SK-N-SH (cell line): ENCODE measurements around the gene ZNF541. TPM values are rescaled to one million over a fixed set of nuclear protein-coding genes. Genes with fewer than 3 reads are reported as not detected.

Experiments used
- CTCF ChIA-PET: fragments of 300-600, 350-600 bp; formaldehyde crosslinking; extraction: SDS; loops from one replicate; lab custom pipeline; 2021; lab: Yijun Ruan, JAX
- POLR2A ChIA-PET: fragments of 350-600 bp; sonication (Branson Sonifier 250); formaldehyde crosslinking; extraction: SDS; loops from one replicate; lab custom pipeline; 2020; ENCODE audit warnings: antibody characterized with exemption, inconsistent platforms; lab: Yijun Ruan, JAX
- DNase-seq: peaks from one replicate; pipeline ENCODE4 v3.0.0; 2012
- H2AFZ ChIP-seq: fragments of 200-600 bp; sonication (generic); 2 replicates; pipeline ENCODE4 v1.8.1; 2016; ENCODE audit warnings: antibody characterized with exemption, mild to moderate bottlenecking, low read depth
- H3F3A ChIP-seq: fragments of 200-600 bp; sonication (generic); replicated peaks from 2 replicates; pipeline ENCODE3; 2016; ENCODE audit warnings: antibody characterized with exemption, mild to moderate bottlenecking; ENCODE audit not compliant: insufficient read depth
- H3K27ac ChIP-seq, 2 experiments: fragments of 200-500 bp in 1 of 2; fragments of 200-600 bp in 1 of 2; sonication (Bioruptor generic) in 1 of 2; sonication (generic), shearing (Covaris generic) in 1 of 2; 2 replicates each; pipeline versions ENCODE4 v1.5.1 to v1.6.1; 2014 to 2016; ENCODE audit warnings: low read depth in 2 of 2, inconsistent platforms in 1 of 2, low read length in 1 of 2, mild to moderate bottlenecking in 1 of 2, mixed read lengths in 1 of 2
- H3K27me3 ChIP-seq: fragments of 200-600 bp; sonication (generic), shearing (Covaris generic); 2 replicates; pipeline ENCODE4 v1.6.1; 2016; ENCODE audit warnings: mixed run types; ENCODE audit not compliant: insufficient read depth
- H3K36me3 ChIP-seq, 2 experiments: fragments of 200-500 bp in 1 of 2; fragments of 200-600 bp in 1 of 2; sonication (Bioruptor generic) in 1 of 2; sonication (generic) in 1 of 2; replicated peaks in 1 of 2; 2 replicates each; pipeline versions ENCODE3 to v1.5.1; 2014 to 2016; ENCODE audit warnings: low read length in 1 of 2, mild to moderate bottlenecking in 1 of 2; ENCODE audit not compliant: insufficient read depth in 2 of 2, control insufficient read depth in 1 of 2
- H3K4me1 ChIP-seq, 2 experiments: fragments of 200-500 bp in 1 of 2; fragments of 200-600 bp in 1 of 2; sonication (Bioruptor generic) in 1 of 2; sonication (generic), shearing (Covaris generic) in 1 of 2; 2 replicates each; pipeline versions ENCODE4 v1.5.1 to v1.6.1; 2014 to 2016; ENCODE audit warnings: low read depth in 1 of 2, low read length in 1 of 2, mixed run types in 1 of 2; ENCODE audit not compliant: insufficient read depth in 2 of 2, control insufficient read depth in 1 of 2
- H3K4me2 ChIP-seq: fragments of 200-600 bp; sonication (generic), shearing (Covaris generic); 2 replicates; pipeline ENCODE4 v1.6.1; 2017; ENCODE audit warnings: mixed run types
- H3K4me3 ChIP-seq, 2 experiments: fragments of 200-500 bp in 1 of 2; fragments of 200-600 bp in 1 of 2; sonication (Bioruptor generic) in 1 of 2; sonication (generic), shearing (Covaris generic) in 1 of 2; 2 replicates each; pipeline versions ENCODE4 v1.5.1 to v1.8.1; 2014 to 2016; ENCODE audit warnings: low read depth in 2 of 2, inconsistent platforms in 1 of 2, low read length in 1 of 2, mild to moderate bottlenecking in 1 of 2, mixed read lengths in 1 of 2, moderate library complexity in 1 of 2
- H3K79me2 ChIP-seq: fragments of 200-600 bp; sonication (generic); 2 replicates; pipeline ENCODE4 v1.8.1; 2017; ENCODE audit warnings: mild to moderate bottlenecking; ENCODE audit not compliant: insufficient read depth
- H3K9ac ChIP-seq: fragments of 200-600 bp; sonication (generic); 2 replicates; pipeline ENCODE4 v1.6.1; 2017; ENCODE audit warnings: mixed run types
- H3K9me2 ChIP-seq: fragments of 200-600 bp; sonication (generic); 2 replicates; pipeline ENCODE4 v1.6.1; 2017; ENCODE audit warnings: mixed run types
- H3K9me3 ChIP-seq: fragments of 200-600 bp; sonication (generic); 2 replicates; pipeline ENCODE4 v1.6.1; 2017; ENCODE audit warnings: mixed run types, mild to moderate bottlenecking, moderate library complexity
- H4K20me1 ChIP-seq: fragments of 200-600 bp; sonication (generic); 2 replicates; pipeline ENCODE4 v1.6.1; 2017; ENCODE audit warnings: mild to moderate bottlenecking, mixed run types; ENCODE audit not compliant: insufficient read depth
- CHD2 ChIP-seq: fragments of 150-350 bp; IDR thresholded peaks from 2 replicates; pipeline ENCODE4 v1.6.1; 2018; ENCODE audit warnings: low read length; ENCODE audit not compliant: partially characterized antibody
- FOSL2 ChIP-seq: IDR thresholded peaks from 2 replicates; pipeline ENCODE4 v1.4.0; 2012; ENCODE audit warnings: low read depth, mild to moderate bottlenecking, moderate library complexity, borderline replicate concordance
- FOXJ3 ChIP-seq: sonication (generic); formaldehyde crosslinking; IDR thresholded peaks from 2 replicates; pipeline ENCODE4 v1.5.1; 2020; ENCODE audit warnings: mild to moderate bottlenecking, missing genetic modification reagents
- FOXM1 ChIP-seq: IDR thresholded peaks from 2 replicates; pipeline ENCODE4 v1.4.0; 2012; ENCODE audit warnings: low read depth, mild to moderate bottlenecking
- JUND ChIP-seq: IDR thresholded peaks from 2 replicates; pipeline ENCODE4 v1.4.0; 2012
- MXI1 ChIP-seq: IDR thresholded peaks from 2 replicates; pipeline ENCODE4 v1.6.1; 2012; ENCODE audit warnings: mild to moderate bottlenecking, low read depth, low read length, improper control_type of control experiment
- NFIC ChIP-seq: IDR thresholded peaks from 2 replicates; pipeline ENCODE4 v1.4.0; 2012; ENCODE audit warnings: borderline replicate concordance
- NRF1 ChIP-seq: IDR thresholded peaks from 2 replicates; pipeline ENCODE4 v1.6.1; 2012; ENCODE audit warnings: low read depth, mild to moderate bottlenecking, low read length
- POLR2AphosphoS5 ChIP-seq: IDR thresholded peaks from 2 replicates; pipeline ENCODE4 v1.6.1; 2012; ENCODE audit warnings: low read depth, low read length
- RCOR1 ChIP-seq: fragments of 150-350 bp; IDR thresholded peaks from 2 replicates; pipeline ENCODE4 v1.6.1; 2017; ENCODE audit warnings: antibody characterized with exemption, low read length
- RXRA ChIP-seq: IDR thresholded peaks from 2 replicates; pipeline ENCODE4 v1.4.0; 2012; ENCODE audit warnings: low read depth, mild to moderate bottlenecking, borderline replicate concordance
- SMC3 ChIP-seq: IDR thresholded peaks from 2 replicates; pipeline ENCODE4 v1.6.1; 2012; ENCODE audit warnings: low read depth, low read length, improper control_type of control experiment
- TEAD4 ChIP-seq: IDR thresholded peaks from 2 replicates; pipeline ENCODE4 v1.4.0; 2012; ENCODE audit warnings: mild to moderate bottlenecking, borderline replicate concordance; ENCODE audit not compliant: insufficient read depth
- YY1 ChIP-seq: IDR thresholded peaks from 2 replicates; pipeline ENCODE4 v1.4.0; 2012; ENCODE audit warnings: low read depth, mild to moderate bottlenecking
- WGBS: methylation state at CpG from one replicate; pipeline ENCODE4 v1.1.6; 2017; ENCODE audit warnings: low lambda C conversion rate; 5-methylcytosine and 5-hydroxymethylcytosine counted together
- polyA plus RNA-seq, 3 experiments: library from polyadenylated mRNA; depleted of rRNA; stranded (reverse); fragments of >200 nt; gene quantifications; 2 replicates each; pipeline ENCODE4 v1.2.3, GENCODE V29; 2012
- TF ChIP-seq, protein P1 (sequence below): IDR thresholded peaks from 2 replicates; pipeline ENCODE4 v1.4.0; 2012; ENCODE audit warnings: low read depth
- TF ChIP-seq, protein P2 (sequence below): fragments of 150-350 bp; IDR thresholded peaks from 2 replicates; pipeline ENCODE4 v1.6.1; 2017; ENCODE audit warnings: antibody characterized with exemption, low read length, low read depth, borderline replicate concordance
- TF ChIP-seq, protein P3 (sequence below): IDR thresholded peaks from 2 replicates; pipeline ENCODE4 v1.4.0; 2012; ENCODE audit warnings: low read depth, borderline replicate concordance
- TF ChIP-seq, protein P4 (sequence below): IDR thresholded peaks from 2 replicates; pipeline ENCODE4; 2012

The ZNF541 gene
- polyA plus RNA-seq, 1 of the 3 experiments (the other 2 are of a cell fraction), result 0.08 TPM

DNA sequence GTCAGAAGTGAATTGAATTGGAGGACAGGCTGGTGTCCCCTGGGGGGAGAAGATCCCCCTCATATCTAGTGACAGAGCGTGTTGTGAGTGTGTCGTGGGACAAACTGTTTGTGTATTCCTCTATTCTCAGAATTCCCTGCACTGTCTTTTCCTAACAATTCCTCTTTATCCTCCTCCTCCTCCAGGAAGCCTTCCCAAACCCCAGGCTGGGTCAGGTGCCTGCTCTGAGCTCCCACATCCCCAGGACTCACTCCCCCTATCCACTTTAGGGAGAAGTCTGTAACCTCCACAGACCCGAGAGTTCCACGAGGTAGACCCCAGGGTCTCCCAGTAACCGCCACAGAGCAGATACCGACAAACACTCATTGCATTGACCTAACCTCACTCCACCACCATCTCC lies 20.9 kb upstream of the ZNF541 start:
- CTCF ChIA-PET, result interaction anchor here (0.9 kb wide), 1 partner anchor 14 kb away, joined by 3 read pairs; no protein-coding TSS in a partner anchor
- H3K9me2 ChIP-seq, result no peaks in the 10 kb centered on the region
- no peak overlapping the region for H3K4me2 ChIP-seq
- no peak overlapping the region for H3K27ac ChIP-seq
- no peaks in the 10 kb centered on the region for H3K36me3 ChIP-seq
- no peaks in the 10 kb centered on the region for H3K27me3 ChIP-seq
- WGBS, result 80% methylated on average over 6 of the region's 6 CpGs
- H4K20me1 ChIP-seq, result no peaks in the 10 kb centered on the region
- H2AFZ ChIP-seq, result no peak overlapping the region
- no peak overlapping the region for H3K4me3 ChIP-seq
- no peak overlapping the region for H3K9ac ChIP-seq
- TF ChIP-seq YY1 (no peak), FOXJ3 (CRISPR knock-in tag) (no peak), NFIC (no peak), TEAD4 (no peak), SMC3 (no peak), MXI1 (no peak), NRF1 (no peak), RCOR1 (no peak), CHD2 (no peak), JUND (no peak), FOXM1 (no peak), FOSL2 (no peak), RXRA (no peak), POLR2AphosphoS5 (no peak)
- TF ChIP-seq, protein P1, sequence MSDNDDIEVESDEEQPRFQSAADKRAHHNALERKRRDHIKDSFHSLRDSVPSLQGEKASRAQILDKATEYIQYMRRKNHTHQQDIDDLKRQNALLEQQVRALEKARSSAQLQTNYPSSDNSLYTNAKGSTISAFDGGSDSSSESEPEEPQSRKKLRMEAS, result no peak
- TF ChIP-seq, protein P2, sequence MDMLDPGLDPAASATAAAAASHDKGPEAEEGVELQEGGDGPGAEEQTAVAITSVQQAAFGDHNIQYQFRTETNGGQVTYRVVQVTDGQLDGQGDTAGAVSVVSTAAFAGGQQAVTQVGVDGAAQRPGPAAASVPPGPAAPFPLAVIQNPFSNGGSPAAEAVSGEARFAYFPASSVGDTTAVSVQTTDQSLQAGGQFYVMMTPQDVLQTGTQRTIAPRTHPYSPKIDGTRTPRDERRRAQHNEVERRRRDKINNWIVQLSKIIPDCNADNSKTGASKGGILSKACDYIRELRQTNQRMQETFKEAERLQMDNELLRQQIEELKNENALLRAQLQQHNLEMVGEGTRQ, result no peak
- TF ChIP-seq, protein P3, sequence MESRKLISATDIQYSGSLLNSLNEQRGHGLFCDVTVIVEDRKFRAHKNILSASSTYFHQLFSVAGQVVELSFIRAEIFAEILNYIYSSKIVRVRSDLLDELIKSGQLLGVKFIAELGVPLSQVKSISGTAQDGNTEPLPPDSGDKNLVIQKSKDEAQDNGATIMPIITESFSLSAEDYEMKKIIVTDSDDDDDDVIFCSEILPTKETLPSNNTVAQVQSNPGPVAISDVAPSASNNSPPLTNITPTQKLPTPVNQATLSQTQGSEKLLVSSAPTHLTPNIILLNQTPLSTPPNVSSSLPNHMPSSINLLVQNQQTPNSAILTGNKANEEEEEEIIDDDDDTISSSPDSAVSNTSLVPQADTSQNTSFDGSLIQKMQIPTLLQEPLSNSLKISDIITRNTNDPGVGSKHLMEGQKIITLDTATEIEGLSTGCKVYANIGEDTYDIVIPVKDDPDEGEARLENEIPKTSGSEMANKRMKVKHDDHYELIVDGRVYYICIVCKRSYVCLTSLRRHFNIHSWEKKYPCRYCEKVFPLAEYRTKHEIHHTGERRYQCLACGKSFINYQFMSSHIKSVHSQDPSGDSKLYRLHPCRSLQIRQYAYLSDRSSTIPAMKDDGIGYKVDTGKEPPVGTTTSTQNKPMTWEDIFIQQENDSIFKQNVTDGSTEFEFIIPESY, result no peak
- TF ChIP-seq, protein P4, sequence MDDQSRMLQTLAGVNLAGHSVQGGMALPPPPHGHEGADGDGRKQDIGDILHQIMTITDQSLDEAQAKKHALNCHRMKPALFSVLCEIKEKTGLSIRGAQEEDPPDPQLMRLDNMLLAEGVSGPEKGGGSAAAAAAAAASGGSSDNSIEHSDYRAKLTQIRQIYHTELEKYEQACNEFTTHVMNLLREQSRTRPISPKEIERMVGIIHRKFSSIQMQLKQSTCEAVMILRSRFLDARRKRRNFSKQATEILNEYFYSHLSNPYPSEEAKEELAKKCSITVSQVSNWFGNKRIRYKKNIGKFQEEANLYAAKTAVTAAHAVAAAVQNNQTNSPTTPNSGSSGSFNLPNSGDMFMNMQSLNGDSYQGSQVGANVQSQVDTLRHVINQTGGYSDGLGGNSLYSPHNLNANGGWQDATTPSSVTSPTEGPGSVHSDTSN, result no peak
- peaks cover 8% of the 10 kb centered on the region for H3F3A ChIP-seq
- no peaks in the 10 kb centered on the region for H3K9me3 ChIP-seq
- DNase-seq, result no peak
- H3K79me2 ChIP-seq, result no peaks in the 10 kb centered on the region
- POLR2A ChIA-PET, result no interaction called here
- peaks cover 0 to 4% of the 10 kb centered on the region in 2 experiments; a peak in 1 of 4 replicates for H3K4me1 ChIP-seq
